ENCODE measurements around the gene YY1. TPM values are rescaled to one million over a fixed set of nuclear protein-coding genes. Genes with fewer than 3 reads are reported as not detected.
"Not testable (repeated sequence)": the region's sequence is repeated elsewhere in the genome, so short reads cannot be mapped to it uniquely, and the experiment has no call there.

YY1 gene
- total RNA-seq, 1 donor from 2014 or later: 89.0 TPM

DNA sequence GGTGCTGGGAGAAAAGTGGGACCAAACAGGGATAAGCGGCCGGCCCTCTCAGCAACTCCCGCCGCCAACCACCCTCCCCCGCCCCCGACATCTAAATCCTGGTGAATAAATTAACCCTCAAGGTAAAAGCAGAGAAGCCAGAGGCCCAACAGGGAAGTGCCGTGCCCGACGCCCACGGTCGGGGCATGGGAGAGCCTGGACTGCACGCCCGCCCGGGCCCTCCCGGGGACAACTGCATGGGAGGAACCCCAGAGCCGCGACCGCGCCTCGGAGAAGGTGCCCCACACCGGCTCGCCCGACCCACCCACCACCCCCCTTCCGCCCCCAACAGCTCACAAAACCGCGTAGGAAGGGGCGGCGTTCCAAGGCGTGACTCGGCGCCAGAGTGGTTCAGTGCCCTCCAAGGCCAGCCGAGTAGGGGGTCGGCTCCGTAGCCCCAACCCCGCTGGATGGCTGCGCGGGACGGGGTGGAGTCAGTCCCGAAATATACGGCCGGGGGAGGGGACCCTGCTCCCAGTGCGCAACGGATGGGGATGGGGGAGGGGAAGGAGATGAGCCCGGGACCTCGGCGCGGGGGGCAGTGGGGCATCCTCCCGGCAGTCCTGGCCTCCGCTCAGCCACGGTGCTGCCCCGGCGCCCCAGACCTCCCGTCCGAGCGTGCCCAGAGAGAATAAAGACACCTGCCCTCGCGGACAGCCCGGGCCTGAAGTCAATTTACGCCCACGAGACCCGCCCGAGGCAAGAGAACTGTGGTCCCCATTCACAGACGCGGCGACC, 66.6 kb downstream of the YY1 start:
- Mint-ChIP-seq H3K27me3 (ENCODE audit: low read depth) (no peaks in the 10 kb centered on the region), H3K9me3 (no peaks in the 10 kb centered on the region), H3K36me3 (peaks cover 1% of the 10 kb centered on the region), H3K4me1 (peaks cover 23% of the 10 kb centered on the region), H3K27ac (peak overlapping the region; percentile 82), H3K4me3 (peak overlapping the region; percentile 77)
- TF ChIP-seq, protein P1, sequence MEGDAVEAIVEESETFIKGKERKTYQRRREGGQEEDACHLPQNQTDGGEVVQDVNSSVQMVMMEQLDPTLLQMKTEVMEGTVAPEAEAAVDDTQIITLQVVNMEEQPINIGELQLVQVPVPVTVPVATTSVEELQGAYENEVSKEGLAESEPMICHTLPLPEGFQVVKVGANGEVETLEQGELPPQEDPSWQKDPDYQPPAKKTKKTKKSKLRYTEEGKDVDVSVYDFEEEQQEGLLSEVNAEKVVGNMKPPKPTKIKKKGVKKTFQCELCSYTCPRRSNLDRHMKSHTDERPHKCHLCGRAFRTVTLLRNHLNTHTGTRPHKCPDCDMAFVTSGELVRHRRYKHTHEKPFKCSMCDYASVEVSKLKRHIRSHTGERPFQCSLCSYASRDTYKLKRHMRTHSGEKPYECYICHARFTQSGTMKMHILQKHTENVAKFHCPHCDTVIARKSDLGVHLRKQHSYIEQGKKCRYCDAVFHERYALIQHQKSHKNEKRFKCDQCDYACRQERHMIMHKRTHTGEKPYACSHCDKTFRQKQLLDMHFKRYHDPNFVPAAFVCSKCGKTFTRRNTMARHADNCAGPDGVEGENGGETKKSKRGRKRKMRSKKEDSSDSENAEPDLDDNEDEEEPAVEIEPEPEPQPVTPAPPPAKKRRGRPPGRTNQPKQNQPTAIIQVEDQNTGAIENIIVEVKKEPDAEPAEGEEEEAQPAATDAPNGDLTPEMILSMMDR (IDR thresholded peaks at IDR 0.05; ENCODE audit: unreplicated experiment): no peak
- DNase-seq (ENCODE audit: low spot score in 2 of 2, unreplicated experiment in 2 of 2): peak in 1 of 2 experiments; percentile 50

DNA sequence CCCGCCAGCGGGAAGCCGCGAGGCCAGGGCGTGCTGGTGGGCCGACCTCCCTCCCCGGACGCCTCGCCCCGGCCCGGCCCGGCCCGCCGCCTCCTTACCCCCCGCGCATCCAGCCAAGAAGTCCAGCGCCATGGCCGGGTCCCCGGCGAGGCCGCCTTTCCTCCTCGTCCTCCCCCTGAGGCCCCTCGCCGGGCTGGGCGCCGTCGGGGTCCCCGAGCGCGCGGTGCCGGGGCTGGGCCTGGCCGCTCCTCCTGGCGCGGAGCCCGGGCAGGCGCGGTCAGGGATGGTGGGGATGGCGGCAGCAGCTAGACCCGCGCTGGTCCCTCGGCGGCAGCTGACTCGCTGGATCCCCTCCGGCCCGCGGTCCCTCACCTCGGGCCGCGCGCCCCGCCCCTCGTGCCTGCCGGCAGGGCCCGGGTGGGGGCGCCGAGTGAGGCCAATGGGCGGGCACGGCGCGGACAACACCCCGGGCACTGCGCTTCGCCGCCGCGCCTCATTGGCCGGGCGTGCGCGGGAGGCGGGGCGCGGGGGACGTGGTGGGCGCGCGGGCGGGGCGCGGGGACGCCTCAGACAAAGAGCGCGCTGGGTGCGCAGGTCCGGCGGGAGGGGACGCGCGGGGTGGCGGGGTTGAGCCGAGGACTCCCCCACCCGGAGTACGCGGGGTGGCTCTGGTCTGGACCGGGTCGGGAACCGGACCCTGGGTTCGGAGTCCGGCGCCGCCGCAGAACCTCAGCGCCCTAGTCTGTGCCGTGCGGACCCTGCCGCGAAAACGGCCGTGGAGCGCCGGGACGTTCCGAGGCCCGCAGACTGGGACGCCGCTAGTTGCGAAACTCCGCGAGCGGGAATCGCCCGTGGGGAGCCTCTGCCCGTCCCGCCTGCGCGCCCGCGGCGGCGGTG, 67.4 kb downstream of the YY1 start, which contains the start of gene SLC25A29:
Gene SLC25A29, minus strand, starts transcription at position 344 of the 897 bp plus-strand sequence. Its CDS starts 212 bp downstream, at position 132.
- DNase-seq (ENCODE audit: low spot score in 2 of 2, unreplicated experiment in 2 of 2): peak; percentile 81 to 83
- H3K4me3 Mint-ChIP-seq: peak within 1 kb of the TSS; percentile 89
- no peaks in the 10 kb centered on the region for H3K9me3 Mint-ChIP-seq
- H3K4me1 Mint-ChIP-seq: peaks cover 23% of the 10 kb centered on the region
- H3K36me3 Mint-ChIP-seq: peaks cover 1% of the 10 kb centered on the region
- H3K27me3 Mint-ChIP-seq (ENCODE audit: low read depth): no peaks in the 10 kb centered on the region
- peak within 1 kb of the TSS; percentile 82 for H3K27ac Mint-ChIP-seq
- TF ChIP-seq, protein P1 (IDR thresholded peaks at IDR 0.05; ENCODE audit: unreplicated experiment): no peak

DNA sequence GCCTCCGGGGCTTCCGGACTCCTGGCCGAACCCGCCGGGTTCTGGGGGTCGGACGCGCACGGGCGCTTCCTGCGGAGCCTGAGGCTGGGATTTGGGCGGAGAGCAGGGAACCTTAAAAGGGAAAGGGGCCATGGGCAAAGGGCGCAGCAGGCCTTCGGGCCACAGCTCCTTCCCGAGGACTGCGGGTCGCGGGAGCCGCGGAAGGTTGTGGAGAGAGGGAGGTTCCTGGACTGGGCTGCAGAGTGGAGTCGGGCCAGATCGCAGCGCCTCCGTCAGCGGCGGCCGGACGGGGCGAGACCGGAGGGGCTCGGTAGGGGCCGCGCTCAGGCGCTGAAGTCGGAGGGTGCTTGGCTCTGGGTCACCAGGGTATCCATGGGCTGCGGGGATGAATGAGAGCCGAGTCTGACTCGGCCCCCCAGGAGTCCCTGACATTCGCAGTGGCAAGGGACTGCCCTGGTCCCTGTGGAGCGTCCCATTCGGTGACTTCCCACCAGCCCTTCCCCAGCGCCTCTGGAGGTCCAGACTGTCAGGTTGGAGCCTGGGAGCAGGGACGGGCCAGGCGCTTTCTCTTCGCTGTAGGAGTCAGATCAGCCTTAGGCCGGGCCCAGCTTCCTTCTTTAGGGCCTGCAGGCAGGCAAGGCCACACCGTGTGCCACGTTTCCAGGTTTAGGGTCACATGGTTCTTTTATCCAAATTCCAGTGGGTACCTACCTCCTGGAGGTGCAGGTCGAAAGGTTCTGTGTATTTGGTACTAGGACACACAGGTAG, 68.2 kb downstream of the YY1 start:
- peak in 1 of 2 experiments; percentile 53 for DNase-seq (ENCODE audit: low spot score in 2 of 2, unreplicated experiment in 2 of 2)
- no peaks in the 10 kb centered on the region for H3K9me3 Mint-ChIP-seq
- TF ChIP-seq, protein P1 (IDR thresholded peaks at IDR 0.05; ENCODE audit: unreplicated experiment): no peak
- H3K4me1 Mint-ChIP-seq: peaks cover 31% of the 10 kb centered on the region
- peak overlapping the region; percentile 59 for H3K27ac Mint-ChIP-seq
- peak overlapping the region; percentile 89 for H3K4me3 Mint-ChIP-seq
- no peaks in the 10 kb centered on the region for H3K36me3 Mint-ChIP-seq
- no peaks in the 10 kb centered on the region for H3K27me3 Mint-ChIP-seq (ENCODE audit: low read depth)

DNA sequence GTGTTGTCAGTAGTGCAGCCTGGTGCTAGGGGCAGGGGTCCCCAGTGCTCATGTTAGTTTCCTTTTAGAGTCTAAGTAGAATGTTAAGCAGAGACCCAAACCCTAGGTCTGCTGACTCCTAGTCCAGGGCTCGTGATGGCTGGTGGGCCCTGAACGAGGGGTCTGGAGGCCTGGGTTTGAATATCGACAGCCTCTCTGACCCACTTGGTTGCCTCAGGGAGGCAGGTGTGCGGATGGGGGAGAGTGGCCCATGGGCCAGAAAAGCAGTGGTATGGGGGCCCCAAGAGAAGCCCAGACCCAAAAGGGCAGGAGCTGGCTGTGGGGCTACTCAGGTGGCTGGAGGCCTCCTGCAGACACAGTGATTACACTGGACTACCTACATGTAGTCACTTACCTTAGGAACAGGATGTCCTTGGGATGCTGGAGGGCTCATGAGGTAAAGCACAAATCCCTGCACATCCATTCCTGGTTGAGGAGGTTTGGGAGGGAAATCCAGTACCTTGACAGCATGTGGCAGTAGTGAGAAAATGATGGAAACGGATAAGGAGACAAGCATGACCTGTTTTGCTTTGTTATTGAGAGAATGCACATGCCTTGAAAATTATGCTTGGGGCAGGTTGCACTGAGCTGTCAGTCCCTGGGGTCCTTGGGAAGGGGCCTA, 69.0 kb downstream of the YY1 start:
- DNase-seq (ENCODE audit: low spot score in 2 of 2, unreplicated experiment in 2 of 2): no peak
- Mint-ChIP-seq H3K9me3 (no peaks in the 10 kb centered on the region), H3K27ac (peak overlapping the region; percentile 30), H3K4me1 (peaks cover 37% of the 10 kb centered on the region), H3K4me3 (peak overlapping the region; percentile 89), H3K27me3 (ENCODE audit: low read depth) (no peaks in the 10 kb centered on the region), H3K36me3 (no peaks in the 10 kb centered on the region)
- TF ChIP-seq, protein P1 (IDR thresholded peaks at IDR 0.05; ENCODE audit: unreplicated experiment): no peak

DNA sequence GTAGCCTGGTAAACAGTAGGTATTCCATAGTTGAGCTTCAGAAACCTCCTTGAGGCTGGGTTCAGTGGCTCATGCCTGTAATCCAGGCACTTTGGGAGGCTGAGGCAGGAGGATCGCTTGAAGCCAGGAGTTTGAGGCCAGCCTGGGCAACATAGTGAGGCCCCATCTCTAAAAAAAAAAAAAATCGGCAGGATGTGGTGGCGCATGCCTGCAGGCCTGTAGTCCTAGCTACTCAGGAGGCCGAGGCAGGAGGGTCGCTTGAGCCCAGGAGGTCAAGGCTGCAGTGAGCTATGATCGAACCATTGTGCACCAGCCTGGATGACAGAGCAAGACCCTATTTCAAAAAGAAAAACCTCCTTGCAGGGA, 69.5 kb downstream of the YY1 start:
- Mint-ChIP-seq H3K4me1 (peaks cover 37% of the 10 kb centered on the region), H3K4me3 (peak overlapping the region; percentile 15), H3K27ac (peak overlapping the region; percentile 25)
- not testable (repeated sequence) for H3K36me3 Mint-ChIP-seq; H3K27me3 Mint-ChIP-seq (ENCODE audit: low read depth); DNase-seq (ENCODE audit: low spot score in 2 of 2, unreplicated experiment in 2 of 2); H3K9me3 Mint-ChIP-seq

Measured in mesothelial cell of epicardium (in vitro differentiated cells).